Activated naive CD8-positive, alpha-beta T cell treated with anti-CD3 and anti-CD28 coated beads, Interleukin-2, amount 50 U/mL, for 24 hours (primary cell): ENCODE measurements around the gene FNDC1.
A peak's percentile ranks its signal among the peaks of the same experiment; 100 is the strongest.

Experiments used
- ATAC-seq: fragments of 150-1000 bp; cut with Tn5 transposase; one replicate; pipeline ENCODE4 v1.10.0; 2021
- DNase-seq: peaks from one replicate; pipeline ENCODE4 v3.0.0; 2021
- H3K27ac Mint-ChIP-seq: one replicate; pipeline ENCODE4 v1.8.0; 2021; ENCODE audit warnings: mild to moderate bottlenecking, mixed read lengths
- H3K27me3 Mint-ChIP-seq: one replicate; pipeline ENCODE4 v1.8.0; 2021; ENCODE audit warnings: mixed read lengths
- H3K36me3 Mint-ChIP-seq: one replicate; pipeline ENCODE4 v1.8.0; 2021; ENCODE audit warnings: low read depth, mixed read lengths
- H3K4me1 Mint-ChIP-seq: one replicate; pipeline ENCODE4 v1.8.0; 2021; ENCODE audit warnings: mixed read lengths
- H3K4me3 Mint-ChIP-seq: one replicate; pipeline ENCODE4 v1.8.0; 2021; ENCODE audit warnings: mild to moderate bottlenecking, moderate library complexity, mixed read lengths
- H3K9me3 Mint-ChIP-seq: one replicate; pipeline ENCODE4 v1.8.0; 2021; ENCODE audit warnings: mixed read lengths

FNDC1 gene

DNA sequence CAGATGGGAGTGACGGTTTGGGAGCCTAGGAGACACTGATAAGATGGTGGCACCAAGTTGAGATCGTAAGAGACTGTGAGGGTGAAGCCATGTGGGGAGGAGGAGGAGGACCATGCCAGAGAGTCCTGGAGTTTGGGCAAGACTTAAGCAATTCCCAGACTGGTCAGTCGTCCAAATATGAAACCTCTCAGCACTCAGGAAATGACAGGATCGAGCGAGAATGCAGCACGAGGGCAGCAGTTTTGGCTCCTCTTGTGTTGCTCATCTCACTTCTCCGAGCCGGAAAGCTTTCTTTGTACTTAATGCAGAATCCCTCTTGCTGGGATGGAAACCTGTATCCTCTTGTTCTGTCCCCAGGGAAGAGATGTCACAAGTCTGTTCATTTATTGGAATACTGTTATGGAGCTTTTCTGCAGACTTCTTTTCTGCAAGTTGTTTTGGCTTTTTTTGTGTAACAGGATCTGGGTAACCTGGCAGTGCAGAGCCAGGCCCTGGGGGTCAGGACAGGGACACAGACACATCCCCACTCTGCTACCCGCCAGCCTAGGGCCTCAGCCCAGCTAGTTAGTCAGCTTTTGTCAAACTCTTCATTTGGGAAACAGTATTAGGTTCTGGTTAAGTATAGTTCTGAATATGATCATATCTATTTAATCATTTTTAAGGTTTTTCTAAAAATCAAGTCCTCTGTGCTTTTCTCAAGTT is 34.3 kb downstream of the FNDC1 start:
- Mint-ChIP-seq H3K4me1 (peaks cover 3% of the 10 kb centered on the region), H3K27ac (no peak overlapping the region), H3K9me3 (no peaks in the 10 kb centered on the region), H3K27me3 (peaks cover 9% of the 10 kb centered on the region), H3K4me3 (no peak overlapping the region), H3K36me3 (no peaks in the 10 kb centered on the region)
- ATAC-seq: no peak
- DNase-seq: no peak

DNA sequence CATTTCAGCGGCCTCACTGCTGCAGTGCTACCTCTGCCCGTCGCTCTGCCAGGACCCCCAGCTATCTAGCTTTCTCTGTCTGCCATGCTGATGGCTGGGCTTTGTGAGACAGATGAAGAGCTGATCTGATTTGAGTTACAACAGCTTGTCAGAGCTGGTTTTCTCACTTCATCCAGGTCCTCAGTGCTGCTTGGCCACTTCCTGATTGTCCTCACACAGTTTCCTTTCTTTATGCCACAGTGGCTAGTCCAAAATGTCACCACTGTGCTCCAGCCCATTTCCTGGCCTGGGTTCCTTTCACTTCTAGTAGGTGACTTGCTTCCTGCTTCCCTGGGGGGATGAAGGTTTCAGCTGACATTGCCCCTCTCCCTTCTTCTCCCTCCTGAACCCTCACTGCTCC is 35.4 kb downstream of the FNDC1 start:
- Mint-ChIP-seq H3K36me3 (no peaks in the 10 kb centered on the region), H3K27me3 (peaks cover 5% of the 10 kb centered on the region), H3K9me3 (no peaks in the 10 kb centered on the region), H3K27ac (no peak overlapping the region), H3K4me1 (peaks cover 3% of the 10 kb centered on the region), H3K4me3 (no peak overlapping the region)
- DNase-seq (no peak), ATAC-seq (no peak)

DNA sequence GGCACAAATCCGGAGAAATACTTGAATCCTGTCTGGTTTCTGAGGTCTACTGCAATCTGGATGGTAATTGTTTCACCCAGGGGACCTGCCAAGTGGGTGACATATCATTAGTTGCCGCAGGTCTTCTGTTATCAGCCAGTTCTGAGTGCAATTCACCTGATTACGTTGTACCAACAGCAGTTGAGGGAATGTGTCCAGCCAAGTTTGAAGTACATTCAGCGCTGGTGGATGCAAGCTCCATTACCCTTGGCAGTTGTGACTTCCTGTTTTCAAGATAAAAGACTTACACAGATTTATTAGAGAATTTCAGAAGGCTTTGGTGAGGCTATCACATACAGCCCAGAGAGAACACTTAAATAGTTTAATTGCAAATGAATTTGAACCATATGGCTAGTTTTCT is 42.8 kb downstream of the FNDC1 start:
- ATAC-seq (no peak), DNase-seq (no peak)
- H3K27ac Mint-ChIP-seq: no peak overlapping the region
- H3K27me3 Mint-ChIP-seq: no peaks in the 10 kb centered on the region
- H3K9me3 Mint-ChIP-seq: no peaks in the 10 kb centered on the region
- H3K36me3 Mint-ChIP-seq: no peaks in the 10 kb centered on the region
- H3K4me3 Mint-ChIP-seq: no peak overlapping the region
- no peaks in the 10 kb centered on the region for H3K4me1 Mint-ChIP-seq

DNA sequence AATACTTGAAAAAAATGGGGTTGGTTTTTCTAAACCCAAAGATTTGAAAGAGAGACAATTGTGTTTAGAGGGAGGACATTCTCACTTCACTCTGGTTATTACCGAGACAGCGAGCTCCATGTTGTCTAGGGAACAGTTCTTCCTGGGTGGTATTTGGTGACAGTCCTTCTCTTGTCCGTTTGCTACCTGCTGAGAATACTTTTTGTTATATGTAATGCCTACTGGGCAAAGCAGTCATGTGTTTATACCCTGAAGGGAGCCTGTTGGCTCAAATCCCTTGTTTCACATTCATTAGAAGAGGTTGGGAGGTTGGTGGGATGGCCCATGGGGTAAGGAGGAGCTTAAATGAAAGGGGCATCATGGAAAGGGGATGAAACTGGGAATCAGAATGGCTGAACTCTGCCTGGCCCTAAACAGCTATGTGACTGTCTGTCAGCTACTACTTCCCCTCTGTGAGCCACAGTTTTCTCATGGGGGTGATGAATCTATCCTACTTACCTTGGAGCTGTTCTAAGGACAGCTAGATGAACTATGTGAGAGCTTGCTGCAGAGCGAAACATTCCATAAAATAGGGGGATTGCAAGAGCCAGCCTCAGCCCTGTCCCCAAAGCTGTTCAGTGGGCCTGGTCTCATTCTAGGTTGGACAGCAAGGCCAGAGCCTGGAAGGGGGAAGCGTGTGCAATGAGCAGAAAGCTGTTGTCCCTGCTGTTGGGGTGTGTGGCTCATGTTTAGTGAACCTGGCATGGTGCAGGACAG is 43.5 kb downstream of the FNDC1 start:
- Mint-ChIP-seq H3K27ac (no peak overlapping the region), H3K9me3 (no peaks in the 10 kb centered on the region), H3K4me1 (no peaks in the 10 kb centered on the region), H3K4me3 (no peak overlapping the region), H3K27me3 (no peaks in the 10 kb centered on the region), H3K36me3 (no peaks in the 10 kb centered on the region)
- DNase-seq (no peak), ATAC-seq (no peak)

DNA sequence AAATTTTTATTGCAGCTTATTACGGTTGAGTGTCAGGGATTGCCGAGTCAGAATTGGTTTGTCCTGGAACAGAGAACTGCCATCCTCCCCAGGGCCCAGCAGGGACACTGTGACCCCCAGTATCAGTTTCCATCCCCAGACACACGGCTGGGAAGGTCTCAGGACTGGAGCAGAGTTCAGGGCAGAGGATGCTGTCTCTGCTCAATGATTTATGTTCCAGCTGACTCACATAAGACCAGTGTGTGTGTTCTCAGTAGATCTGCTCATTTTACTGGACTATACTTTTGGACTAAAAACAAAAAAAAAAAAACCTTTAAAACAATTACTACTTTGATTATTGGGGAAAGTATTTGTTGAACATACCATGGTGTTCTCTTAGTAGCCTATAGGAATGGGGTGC is 44.2 kb downstream of the FNDC1 start:
- Mint-ChIP-seq H3K36me3 (no peaks in the 10 kb centered on the region), H3K27ac (no peak overlapping the region), H3K4me3 (no peak overlapping the region), H3K4me1 (no peaks in the 10 kb centered on the region), H3K9me3 (no peaks in the 10 kb centered on the region), H3K27me3 (peaks cover 7% of the 10 kb centered on the region)
- no peak for ATAC-seq
- DNase-seq: no peak

DNA sequence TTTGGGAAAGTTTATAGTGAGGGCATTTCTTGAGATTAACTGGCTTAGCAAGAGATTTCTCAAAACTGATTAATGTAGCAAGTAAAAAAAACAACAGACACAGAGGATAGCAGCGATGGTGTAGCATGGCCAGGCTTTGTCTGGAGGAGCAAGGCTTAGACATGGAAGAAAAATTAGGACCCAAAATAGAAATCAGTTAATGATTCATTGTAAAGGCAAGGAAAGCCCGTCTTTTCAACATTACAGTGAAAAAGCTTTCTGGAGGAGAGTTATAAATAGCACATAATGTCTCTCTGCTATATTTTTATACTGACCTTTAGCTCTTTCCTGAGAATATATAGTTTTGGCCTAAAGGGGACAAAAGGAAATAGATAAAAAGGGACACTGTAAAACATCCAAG is 45.1 kb downstream of the FNDC1 start:
- Mint-ChIP-seq H3K4me3 (no peak overlapping the region), H3K4me1 (no peaks in the 10 kb centered on the region), H3K9me3 (no peaks in the 10 kb centered on the region), H3K27me3 (peaks cover 10% of the 10 kb centered on the region), H3K36me3 (no peaks in the 10 kb centered on the region), H3K27ac (no peak overlapping the region)
- DNase-seq (no peak), ATAC-seq (no peak)

DNA sequence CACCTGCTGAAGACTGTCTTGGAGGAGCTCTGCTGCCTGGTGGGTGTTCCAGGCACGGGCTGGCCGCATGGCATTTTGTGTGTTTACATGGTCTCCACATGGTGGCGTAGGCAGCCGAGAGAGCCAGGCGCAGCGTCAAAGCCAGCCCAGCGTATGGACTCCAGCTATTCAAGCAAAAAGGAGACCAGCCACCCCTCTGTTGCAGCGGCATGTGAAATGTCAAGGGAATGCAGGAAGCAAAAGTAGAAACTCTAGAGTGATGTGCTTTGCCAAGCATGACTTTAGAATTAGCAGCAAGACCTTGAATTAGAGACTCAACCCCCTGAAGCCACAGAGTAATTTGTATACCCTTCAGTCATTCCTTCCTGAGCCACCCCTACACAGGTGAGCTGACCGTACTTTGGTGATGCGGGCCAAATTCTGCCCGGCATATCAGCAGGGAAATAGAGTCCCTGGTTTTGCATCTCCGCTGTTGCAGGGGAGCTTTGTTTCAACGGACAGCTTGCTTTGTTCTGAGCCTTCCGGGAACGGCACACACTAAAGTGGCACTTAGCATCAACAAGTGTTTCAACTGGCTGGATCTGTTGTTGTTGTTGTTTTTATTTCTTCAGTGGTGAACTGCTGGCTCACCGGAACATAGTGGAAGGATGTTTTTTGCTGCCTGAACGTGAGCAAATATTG is 48.5 kb downstream of the FNDC1 start:
- ATAC-seq (peak; percentile 52), DNase-seq (peak; percentile 21)
- Mint-ChIP-seq H3K27me3 (peaks cover 18% of the 10 kb centered on the region), H3K4me1 (no peaks in the 10 kb centered on the region), H3K36me3 (no peaks in the 10 kb centered on the region), H3K9me3 (no peaks in the 10 kb centered on the region), H3K4me3 (no peak overlapping the region), H3K27ac (no peak overlapping the region)

DNA sequence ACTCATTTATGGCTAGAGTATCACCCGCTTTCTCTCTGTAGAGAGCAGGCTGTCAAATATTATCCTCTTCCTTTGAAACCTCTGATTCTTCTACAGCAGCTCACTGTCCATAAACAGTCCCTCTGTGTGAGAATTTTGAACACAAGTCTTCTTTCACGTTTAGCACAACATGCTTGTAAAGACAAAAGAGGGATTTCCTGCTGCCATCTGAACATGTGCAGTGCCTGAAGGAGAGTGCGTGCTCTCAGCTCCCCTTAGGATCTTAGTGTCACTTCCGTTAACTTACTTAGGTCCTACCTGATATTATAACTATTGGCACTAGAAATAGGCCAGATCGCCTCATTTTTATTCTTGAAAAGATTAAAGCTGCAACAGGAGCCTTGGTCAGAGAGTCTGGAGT is 50.9 kb downstream of the FNDC1 start:
- no peaks in the 10 kb centered on the region for H3K9me3 Mint-ChIP-seq
- no peak overlapping the region for H3K4me3 Mint-ChIP-seq
- H3K36me3 Mint-ChIP-seq: no peaks in the 10 kb centered on the region

DNA sequence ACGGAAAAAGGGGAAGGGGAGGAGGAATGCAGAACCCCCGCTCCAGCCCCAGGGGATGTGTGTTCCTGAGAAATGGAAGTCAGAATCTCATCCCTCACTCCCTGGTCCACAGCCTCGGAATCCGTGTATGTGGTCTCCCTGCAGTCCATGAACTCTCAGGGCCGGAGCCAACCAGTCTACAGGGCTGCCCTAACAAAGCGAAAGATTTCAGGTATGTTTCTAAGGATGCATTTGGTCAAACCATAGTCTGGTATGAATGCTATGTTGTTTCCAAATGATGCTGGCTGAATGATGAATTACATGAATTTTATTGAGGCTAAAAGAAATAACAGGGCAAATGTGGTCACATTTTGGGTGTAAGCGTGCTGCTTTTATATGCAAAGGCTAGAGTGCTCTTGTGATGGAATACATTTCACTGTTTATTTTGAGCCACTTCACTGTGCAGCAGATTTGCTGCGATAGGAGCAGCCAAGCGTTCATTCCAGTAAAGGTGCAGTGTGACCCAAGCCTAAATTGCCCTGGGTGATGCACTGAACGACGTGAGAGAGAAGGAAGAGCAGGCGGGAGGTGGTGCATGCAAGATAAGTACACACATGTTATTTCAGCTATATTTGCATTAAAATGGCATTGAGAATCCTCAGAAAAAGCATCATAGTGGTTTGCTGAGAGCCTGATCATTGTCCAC is 52.4 kb downstream of the FNDC1 start:
- no peak for ATAC-seq
- Mint-ChIP-seq H3K27ac (no peak overlapping the region), H3K9me3 (no peaks in the 10 kb centered on the region), H3K36me3 (no peaks in the 10 kb centered on the region), H3K4me3 (no peak overlapping the region), H3K27me3 (peaks cover 26% of the 10 kb centered on the region), H3K4me1 (no peaks in the 10 kb centered on the region)
- no peak for DNase-seq

More for the DNA sequence above, 50.9 kb downstream of the FNDC1 start:
- peaks cover 22% of the 10 kb centered on the region for H3K27me3 Mint-ChIP-seq
- H3K4me1 Mint-ChIP-seq: no peaks in the 10 kb centered on the region
- no peak overlapping the region for H3K27ac Mint-ChIP-seq
- DNase-seq (no peak), ATAC-seq (no peak)

DNA sequence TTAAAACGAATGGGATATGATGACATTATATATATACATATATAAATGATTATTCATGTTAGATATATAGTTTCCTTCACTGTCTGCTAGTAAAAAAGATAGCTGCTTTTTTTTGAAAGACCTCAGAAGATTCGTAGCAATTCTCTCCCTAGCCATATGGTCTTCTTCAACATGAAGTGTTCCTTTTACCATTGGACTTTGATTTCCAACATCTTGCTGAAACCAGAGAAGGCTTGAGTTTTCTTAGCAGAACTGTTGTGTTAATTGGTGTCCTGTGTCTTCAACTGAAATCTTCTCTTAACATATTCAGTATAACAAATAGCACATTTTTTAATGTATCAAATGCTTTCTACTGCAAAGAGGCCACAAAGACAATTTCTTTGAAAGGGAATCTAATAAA is 55.3 kb downstream of the FNDC1 start:
- Mint-ChIP-seq H3K9me3 (no peaks in the 10 kb centered on the region), H3K4me3 (no peak overlapping the region), H3K27me3 (peaks cover 19% of the 10 kb centered on the region), H3K36me3 (no peaks in the 10 kb centered on the region), H3K4me1 (no peaks in the 10 kb centered on the region), H3K27ac (no peak overlapping the region)
- ATAC-seq (no peak), DNase-seq (no peak)

DNA sequence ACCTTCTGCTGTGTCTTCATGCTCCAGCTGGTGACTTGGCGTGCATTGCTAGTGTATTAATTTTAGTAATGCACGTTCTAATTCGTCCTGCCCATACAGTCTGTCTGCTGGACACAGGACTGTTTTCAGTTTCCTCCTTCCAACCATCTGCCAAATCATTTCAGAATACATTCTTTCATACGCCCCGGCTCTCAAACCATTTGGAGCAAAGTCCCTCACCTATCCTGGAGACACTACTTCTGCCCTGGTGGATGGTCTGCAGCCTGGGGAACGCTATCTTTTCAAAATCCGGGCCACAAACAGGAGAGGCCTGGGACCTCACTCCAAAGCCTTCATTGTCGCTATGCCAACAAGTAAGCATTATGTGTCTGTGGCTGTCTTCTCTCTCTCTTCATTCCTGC is 60.5 kb downstream of the FNDC1 start:
- H3K27me3 Mint-ChIP-seq: peaks cover 25% of the 10 kb centered on the region
- DNase-seq (no peak), ATAC-seq (no peak)
- H3K27ac Mint-ChIP-seq: no peak overlapping the region
- H3K36me3 Mint-ChIP-seq: no peaks in the 10 kb centered on the region
- H3K4me1 Mint-ChIP-seq: no peaks in the 10 kb centered on the region
- no peaks in the 10 kb centered on the region for H3K9me3 Mint-ChIP-seq
- H3K4me3 Mint-ChIP-seq: no peak overlapping the region

DNA sequence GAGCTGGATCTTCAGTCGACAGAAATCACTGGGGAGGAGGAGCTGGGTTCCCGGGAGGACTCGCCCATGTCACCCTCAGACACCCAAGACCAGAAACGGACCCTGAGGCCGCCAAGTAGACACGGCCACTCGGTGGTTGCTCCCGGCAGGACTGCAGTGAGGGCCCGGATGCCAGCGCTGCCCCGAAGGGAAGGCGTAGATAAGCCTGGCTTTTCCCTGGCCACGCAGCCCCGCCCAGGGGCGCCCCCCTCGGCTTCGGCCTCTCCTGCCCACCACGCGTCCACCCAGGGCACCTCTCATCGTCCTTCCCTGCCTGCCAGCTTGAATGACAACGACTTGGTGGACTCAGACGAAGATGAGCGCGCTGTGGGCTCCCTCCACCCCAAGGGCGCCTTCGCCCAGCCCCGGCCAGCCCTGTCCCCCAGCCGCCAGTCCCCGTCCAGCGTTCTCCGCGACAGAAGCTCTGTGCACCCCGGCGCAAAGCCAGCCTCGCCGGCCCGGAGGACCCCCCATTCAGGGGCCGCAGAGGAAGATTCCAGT is 63.0 kb downstream of the FNDC1 start:
- peaks cover 33% of the 10 kb centered on the region for H3K27me3 Mint-ChIP-seq
- no peaks in the 10 kb centered on the region for H3K4me1 Mint-ChIP-seq
- H3K4me3 Mint-ChIP-seq: no peak overlapping the region
- ATAC-seq (no peak), DNase-seq (no peak)
- no peaks in the 10 kb centered on the region for H3K36me3 Mint-ChIP-seq
- no peaks in the 10 kb centered on the region for H3K9me3 Mint-ChIP-seq
- no peak overlapping the region for H3K27ac Mint-ChIP-seq

DNA sequence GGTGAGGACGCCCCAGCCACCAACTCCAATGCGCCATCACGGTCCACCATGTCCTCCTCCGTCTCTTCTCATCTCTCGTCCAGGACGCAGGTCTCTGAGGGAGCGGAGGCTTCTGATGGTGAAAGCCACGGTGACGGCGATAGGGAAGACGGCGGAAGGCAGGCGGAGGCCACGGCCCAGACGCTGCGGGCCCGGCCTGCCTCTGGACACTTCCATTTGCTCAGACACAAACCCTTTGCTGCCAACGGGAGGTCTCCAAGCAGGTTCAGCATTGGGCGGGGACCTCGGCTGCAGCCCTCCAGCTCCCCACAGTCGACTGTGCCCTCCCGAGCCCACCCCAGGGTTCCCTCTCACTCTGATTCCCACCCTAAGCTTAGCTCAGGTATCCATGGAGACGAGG is 63.6 kb downstream of the FNDC1 start:
- H3K4me1 Mint-ChIP-seq: no peaks in the 10 kb centered on the region
- ATAC-seq (no peak), DNase-seq (no peak)
- no peak overlapping the region for H3K27ac Mint-ChIP-seq
- no peaks in the 10 kb centered on the region for H3K36me3 Mint-ChIP-seq
- no peak overlapping the region for H3K4me3 Mint-ChIP-seq
- no peaks in the 10 kb centered on the region for H3K9me3 Mint-ChIP-seq
- H3K27me3 Mint-ChIP-seq: peaks cover 31% of the 10 kb centered on the region

DNA sequence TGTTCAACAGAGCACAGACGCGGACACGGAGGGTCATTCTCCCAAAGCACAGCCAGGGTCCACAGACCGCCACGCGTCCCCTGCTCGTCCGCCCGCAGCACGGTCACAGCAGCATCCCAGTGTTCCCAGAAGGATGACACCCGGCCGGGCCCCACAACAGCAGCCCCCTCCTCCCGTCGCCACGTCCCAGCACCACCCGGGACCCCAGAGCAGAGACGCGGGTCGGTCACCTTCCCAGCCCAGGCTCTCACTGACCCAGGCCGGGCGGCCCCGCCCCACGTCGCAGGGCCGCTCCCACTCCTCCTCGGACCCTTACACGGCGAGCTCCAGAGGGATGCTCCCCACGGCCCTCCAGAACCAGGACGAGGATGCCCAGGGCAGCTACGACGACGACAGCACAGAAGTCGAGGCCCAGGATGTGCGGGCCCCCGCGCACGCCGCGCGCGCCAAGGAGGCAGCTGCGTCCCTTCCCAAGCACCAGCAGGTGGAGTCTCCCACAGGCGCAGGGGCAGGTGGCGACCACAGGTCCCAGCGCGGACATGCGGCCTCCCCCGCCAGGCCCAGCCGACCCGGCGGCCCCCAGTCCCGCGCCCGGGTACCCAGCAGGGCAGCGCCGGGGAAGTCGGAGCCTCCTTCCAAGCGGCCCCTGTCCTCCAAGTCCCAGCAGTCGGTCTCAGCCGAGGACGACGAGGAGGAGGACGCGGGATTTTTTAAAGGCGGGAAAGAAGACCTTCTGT is 64.3 kb downstream of the FNDC1 start:
- Mint-ChIP-seq H3K4me3 (no peak overlapping the region), H3K36me3 (no peaks in the 10 kb centered on the region), H3K27me3 (peaks cover 34% of the 10 kb centered on the region), H3K9me3 (no peaks in the 10 kb centered on the region), H3K4me1 (no peaks in the 10 kb centered on the region), H3K27ac (no peak overlapping the region)
- ATAC-seq: no peak
- DNase-seq: no peak
